Gastroesophageal sphincter (tissue), 4 donors: Measurements from ENCODE around the gene SLC38A3. TPM values are rescaled to one million over a fixed set of nuclear protein-coding genes. Genes with fewer than 3 reads are reported as not detected.
A peak's percentile ranks its signal among the peaks of the same experiment; 100 is the strongest.

Experiments
- ATAC-seq: fragments of 150-250 bp; one replicate; pipeline ENCODE4 v1.9.1; 2016; ENCODE audit warnings: mild to moderate bottlenecking, moderate library complexity
- H3K27ac ChIP-seq, 4 donors: fragments of 200-600 bp; sonication (generic) in 3 of 4; 1 replicate in 3 of 4; 2 replicates in 1 of 4; pipeline ENCODE4 v1.5.1; 2016 to 2019
- H3K27me3 ChIP-seq: fragments of 200-600 bp; sonication (generic); one replicate; pipeline ENCODE4 v1.5.1; 2019
- H3K36me3 ChIP-seq, 2 donors: fragments of 200-600 bp; sonication (generic); one replicate each; pipeline ENCODE4 v1.5.1; 2019; ENCODE audit warnings: control low read depth in 1 of 2
- H3K4me1 ChIP-seq, 3 donors: fragments of 200-600 bp; sonication (generic); 1 replicate in 2 of 3; 2 replicates in 1 of 3; pipeline ENCODE4 v1.5.1; 2016 to 2019; ENCODE audit warnings: control low read depth in 2 of 3
- H3K4me3 ChIP-seq, 2 donors: fragments of 200-600 bp; sonication (generic); one replicate each; pipeline ENCODE4 v1.5.1; 2019; ENCODE audit warnings: mild to moderate bottlenecking in 1 of 2, moderate library complexity in 1 of 2
- H3K9me3 ChIP-seq, 3 donors: fragments of 200-600 bp; sonication (generic); one replicate each; pipeline ENCODE4 v1.5.1; 2017 to 2019; ENCODE audit warnings: control low read depth in 2 of 3
- CTCF ChIP-seq, 4 experiments: fragments of 200-600 bp in 2 of 4; fragments of 450-650 bp in 2 of 4; sonication (generic) in 1 of 4; IDR thresholded peaks; one replicate each; pipeline ENCODE4 v1.5.1; 2017 to 2019; ENCODE audit warnings: antibody characterized with exemption in 4 of 4, mild to moderate bottlenecking in 2 of 4, moderate library complexity in 2 of 4
- EP300 ChIP-seq: sonication (generic); formaldehyde crosslinking; IDR thresholded peaks from one replicate; pipeline ENCODE4 v1.6.1; 2017; ENCODE audit warnings: antibody characterized with exemption, mild to moderate bottlenecking
- POLR2A ChIP-seq, 2 donors: fragments of 450-650 bp; IDR thresholded peaks; one replicate each; pipeline ENCODE4 v1.6.1; 2017; ENCODE audit warnings: antibody characterized with exemption in 2 of 2, mild to moderate bottlenecking in 2 of 2, moderate library complexity in 1 of 2
- POLR2AphosphoS5 ChIP-seq: sonication (generic); formaldehyde crosslinking; IDR thresholded peaks from one replicate; pipeline ENCODE4 v1.6.1; 2017; ENCODE audit warnings: antibody characterized with exemption
- WGBS, 2 donors: methylation state at CpG; one replicate each; pipeline ENCODE4 v1.1.5; 2018; ENCODE audit warnings: low coverage in 1 of 2; 5-methylcytosine and 5-hydroxymethylcytosine counted together
- total RNA-seq, 4 donors: library from RNA; depleted of rRNA; stranded (reverse); fragments of >200 nt; gene quantifications; one replicate each; pipeline ENCODE4 v1.1.0, GENCODE V29; 2016

Gene SLC38A3
- total RNA-seq, 4 donors from 2014 or later, result 0.35 TPM; not detected in 2

GRCh38 chr3:50189989-50190388 lies 15.1 kb upstream of the SLC38A3 start:
- Histone ChIP-seq H3K36me3 (peaks cover 0 to 29% of the 10 kb centered on the region in 2 donors), H3K27me3 (peaks cover 37% of the 10 kb centered on the region), H3K4me3 (no peak overlapping the region), H3K9me3 (no peaks in the 10 kb centered on the region), H3K4me1 (peaks cover 0 to 32% (median 15%) of the 10 kb centered on the region in 3 donors), H3K27ac (no peak overlapping the region)
- WGBS, 2 donors, result 76 to 93% methylated on average over 4 to 5 of the region's 7 CpGs
- ATAC-seq, result no peak
- TF ChIP-seq CTCF (IDR thresholded peaks at IDR 0.05), result no peak
- TF ChIP-seq EP300, result no peak
- no peak for TF ChIP-seq POLR2AphosphoS5
- no peak for TF ChIP-seq POLR2A (IDR thresholded peaks at IDR 0.05)

DNA sequence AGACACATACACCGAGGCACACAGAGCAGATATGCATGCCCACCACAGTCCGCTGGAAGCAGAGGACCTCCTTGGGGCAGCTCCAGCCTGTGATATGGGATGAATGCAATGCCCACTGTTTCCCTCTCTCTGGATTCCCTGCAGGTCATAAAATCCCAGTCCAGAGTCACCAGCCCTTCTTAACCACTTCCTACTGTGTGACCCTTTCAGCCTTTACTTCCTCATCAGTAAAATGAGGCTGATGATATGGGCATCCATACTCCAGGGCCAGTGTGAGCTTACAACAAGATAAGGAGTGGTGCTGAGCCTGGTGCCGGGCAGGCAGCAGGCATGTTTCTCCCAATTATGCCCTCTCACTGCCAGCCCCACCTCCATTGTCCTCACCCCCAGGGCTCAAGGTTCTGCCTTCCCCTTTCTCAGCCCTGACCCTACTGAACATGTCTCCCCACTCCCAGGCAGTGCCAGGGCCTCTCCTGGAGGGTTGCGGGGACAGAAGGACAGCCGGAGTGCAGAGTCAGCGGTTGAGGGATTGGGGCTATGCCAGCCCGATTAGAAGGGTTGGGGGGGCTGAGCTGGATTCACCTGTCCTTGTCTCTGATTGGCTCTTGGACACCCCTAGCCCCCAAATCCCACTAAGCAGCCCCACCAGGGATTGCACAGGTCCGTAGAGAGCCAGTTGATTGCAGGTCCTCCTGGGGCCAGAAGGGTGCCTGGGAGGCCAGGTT lies 14.0 kb upstream of the SLC38A3 start, which contains the start of gene GNAT1:
Gene GNAT1, plus strand, starts transcription at position 675 of the 725 bp plus-strand sequence. CDS start 116 bp downstream, outside the sequence.
- peaks cover 0 to 34% (median 15%) of the 10 kb centered on the region in 3 donors for H3K4me1 ChIP-seq
- peaks cover 0 to 18% of the 10 kb centered on the region in 2 donors for H3K36me3 ChIP-seq
- H3K4me3 ChIP-seq, result no peak within 1 kb of the TSS
- peaks cover 48% of the 10 kb centered on the region for H3K27me3 ChIP-seq
- 39% methylated on average over 5 of the region's 8 CpGs; no CpG with 5 or more reads in 1 of the 2 donors for WGBS, 2 donors
- ATAC-seq, result no peak
- no peaks in the 10 kb centered on the region for H3K9me3 ChIP-seq
- TF ChIP-seq CTCF (IDR thresholded peaks at IDR 0.05) (no peak), POLR2AphosphoS5 (no peak)
- no peak within 1 kb of the TSS for H3K27ac ChIP-seq

DNA sequence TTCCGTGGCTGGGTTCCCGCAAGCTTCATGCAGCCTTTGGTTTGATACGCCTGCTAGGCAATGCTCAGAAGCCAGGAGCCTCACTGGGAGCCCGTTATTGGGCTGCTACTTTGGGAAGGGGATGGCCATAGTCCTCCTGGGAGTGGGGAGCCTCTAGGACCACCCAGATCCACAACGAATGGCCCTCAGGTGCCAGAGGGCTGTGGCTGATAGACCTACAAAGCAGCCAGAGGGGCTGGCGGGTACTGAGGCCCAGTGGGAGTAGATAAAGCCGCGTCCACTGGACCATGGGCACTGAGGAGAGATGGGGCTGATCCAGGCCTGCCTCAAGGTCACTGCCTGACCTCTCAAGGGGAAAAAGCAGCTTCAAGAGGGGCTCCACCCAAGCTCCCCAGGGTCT lies 12.9 kb upstream of the SLC38A3 start:
- no peak for TF ChIP-seq POLR2A (IDR thresholded peaks at IDR 0.05)
- no peak for TF ChIP-seq POLR2AphosphoS5
- TF ChIP-seq EP300, result no peak
- TF ChIP-seq CTCF (IDR thresholded peaks at IDR 0.05), result no peak
- Histone ChIP-seq H3K4me1 (peaks cover 0 to 34% (median 15%) of the 10 kb centered on the region in 3 donors), H3K27ac (no peak overlapping the region), H3K36me3 (peaks cover 0 to 10% of the 10 kb centered on the region in 2 donors), H3K9me3 (no peaks in the 10 kb centered on the region), H3K27me3 (peaks cover 52% of the 10 kb centered on the region), H3K4me3 (no peak overlapping the region)
- WGBS, 2 donors, result no CpG with 5 or more reads among the region's 8 CpGs
- ATAC-seq, result no peak

DNA sequence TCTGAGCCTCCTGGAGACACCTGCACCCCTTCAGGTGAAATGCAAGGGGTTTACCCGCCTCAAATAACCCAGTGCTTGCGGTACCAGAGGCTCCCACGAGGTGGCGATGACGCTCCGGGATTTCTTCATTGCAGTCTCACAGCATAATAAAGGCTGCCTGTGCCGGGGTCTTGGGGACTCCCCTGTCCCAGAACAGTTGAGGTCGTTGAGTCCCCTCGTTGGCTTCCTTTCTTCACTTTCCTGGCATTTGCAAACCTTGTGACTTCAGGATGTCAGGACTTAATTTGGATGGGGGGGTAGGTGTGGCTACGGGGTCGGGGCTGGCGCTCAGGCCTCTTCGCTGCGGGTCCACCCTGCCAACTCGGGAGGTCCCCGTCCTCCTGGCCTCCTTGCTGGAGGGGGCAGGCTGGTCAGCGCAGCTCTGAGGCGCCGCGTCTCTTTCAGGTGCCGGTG lies 12.4 kb upstream of the SLC38A3 start:
- Histone ChIP-seq H3K36me3 (peaks cover 0 to 8% of the 10 kb centered on the region in 2 donors), H3K9me3 (no peaks in the 10 kb centered on the region), H3K4me1 (peaks cover 0 to 34% (median 15%) of the 10 kb centered on the region in 3 donors), H3K27me3 (peaks cover 55% of the 10 kb centered on the region), H3K4me3 (no peak overlapping the region), H3K27ac (no peak overlapping the region)
- WGBS, 2 donors, result no CpG with 5 or more reads among the region's 21 CpGs
- no peak for ATAC-seq
- TF ChIP-seq EP300 (no peak), CTCF (IDR thresholded peaks at IDR 0.05) (peak; percentile 87 to 92 (median 92))

DNA sequence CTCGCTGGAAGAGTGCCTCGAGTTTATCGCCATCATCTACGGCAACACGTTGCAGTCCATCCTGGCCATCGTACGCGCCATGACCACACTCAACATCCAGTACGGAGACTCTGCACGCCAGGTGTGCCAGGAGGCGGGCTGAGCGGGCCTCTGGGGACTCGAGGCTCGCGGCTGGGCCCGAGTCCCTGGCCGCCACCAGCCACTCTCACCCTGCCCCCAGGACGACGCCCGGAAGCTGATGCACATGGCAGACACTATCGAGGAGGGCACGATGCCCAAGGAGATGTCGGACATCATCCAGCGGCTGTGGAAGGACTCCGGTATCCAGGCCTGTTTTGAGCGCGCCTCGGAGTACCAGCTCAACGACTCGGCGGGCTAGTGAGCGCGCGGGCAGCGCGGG lies 11.8 kb upstream of the SLC38A3 start:
- no peak for TF ChIP-seq POLR2AphosphoS5
- TF ChIP-seq POLR2A (IDR thresholded peaks at IDR 0.05), result no peak
- TF ChIP-seq EP300, result no peak
- TF ChIP-seq CTCF (IDR thresholded peaks at IDR 0.05), result no peak
- Histone ChIP-seq H3K36me3 (peaks cover 0 to 2% of the 10 kb centered on the region in 2 donors), H3K4me1 (peaks cover 0 to 34% (median 15%) of the 10 kb centered on the region in 3 donors), H3K27ac (no peak overlapping the region), H3K27me3 (peaks cover 60% of the 10 kb centered on the region), H3K4me3 (no peak overlapping the region), H3K9me3 (no peaks in the 10 kb centered on the region)
- WGBS, 2 donors, result no CpG with 5 or more reads among the region's 36 CpGs
- no peak for ATAC-seq
